HCT116 (cell line): ENCODE data around the gene CTNNA1.

Experiments
- EGR1 ChIP-seq: IDR thresholded peaks from 2 replicates; pipeline ENCODE4 v1.6.1; 2012; ENCODE audit warnings: low read depth
- EZH2phosphoT487 ChIP-seq: fragments of 200-600 bp; IDR thresholded peaks from 2 replicates; pipeline ENCODE4 v1.6.1; 2018; ENCODE audit warnings: antibody characterized with exemption, borderline replicate concordance
- JUND ChIP-seq: IDR thresholded peaks from 2 replicates; pipeline ENCODE4 v1.6.1; 2012
- POLR2A ChIP-seq: IDR thresholded peaks from 2 replicates; pipeline ENCODE4 v1.7.0; 2011; ENCODE audit warnings: borderline replicate concordance; ENCODE audit not compliant: insufficient read depth, insufficient read length; ENCODE audit errors: extremely low read depth
- POLR2AphosphoS5 ChIP-seq: IDR thresholded peaks from 2 replicates; pipeline ENCODE4 v1.6.1; 2011; ENCODE audit warnings: mild to moderate bottlenecking, low read depth, low read length, moderate library complexity
- RAD21 ChIP-seq: IDR thresholded peaks from 2 replicates; pipeline ENCODE4 v1.6.1; 2012; ENCODE audit warnings: low read depth, mild to moderate bottlenecking
- SP1 ChIP-seq: IDR thresholded peaks from 2 replicates; pipeline ENCODE4 v1.6.1; 2012; ENCODE audit warnings: low read depth
- YY1 ChIP-seq: IDR thresholded peaks from 2 replicates; pipeline ENCODE4 v1.6.1; 2011; ENCODE audit warnings: low read length, low read depth, moderate library complexity, mild to moderate bottlenecking; ENCODE audit not compliant: insufficient replicate concordance; ENCODE audit errors: extremely low read depth
- ZNF274 ChIP-seq: fragments of 200-500 bp; sonication (Bioruptor generic); IDR thresholded peaks from 2 replicates; pipeline ENCODE4 v1.6.1; 2014; ENCODE audit warnings: mild to moderate bottlenecking, low read depth, low read length, inconsistent platforms
- TF ChIP-seq, protein P1 (sequence below), 3 experiments: fragments of 200-600 bp in 1 of 3; sonication (generic) in 1 of 3; IDR thresholded peaks in 2 of 3; conservative IDR thresholded peaks in 1 of 3; 2 replicates each; pipeline ENCODE4 v1.5.1; 2012 to 2017; ENCODE audit warnings: low read depth in 2 of 3, low read length in 2 of 3, antibody characterized with exemption in 1 of 3, borderline replicate concordance in 1 of 3, control low read depth in 1 of 3, mild to moderate bottlenecking in 1 of 3, mixed read lengths in 1 of 3, mixed run types in 1 of 3, moderate library complexity in 1 of 3; ENCODE audit not compliant: insufficient read depth in 1 of 3
- TF ChIP-seq, protein P2 (sequence below): IDR thresholded peaks from 2 replicates; pipeline ENCODE4 v1.6.1; 2012; ENCODE audit warnings: low read depth
- TF ChIP-seq, protein P3 (sequence below): IDR thresholded peaks from 2 replicates; pipeline ENCODE4 v1.6.1; 2012
- TF ChIP-seq, protein P4 (sequence below): IDR thresholded peaks from 2 replicates; pipeline ENCODE4 v1.6.1; 2011; ENCODE audit warnings: mild to moderate bottlenecking, low read length, moderate library complexity; ENCODE audit not compliant: insufficient replicate concordance; ENCODE audit errors: extremely low read depth

DNA sequence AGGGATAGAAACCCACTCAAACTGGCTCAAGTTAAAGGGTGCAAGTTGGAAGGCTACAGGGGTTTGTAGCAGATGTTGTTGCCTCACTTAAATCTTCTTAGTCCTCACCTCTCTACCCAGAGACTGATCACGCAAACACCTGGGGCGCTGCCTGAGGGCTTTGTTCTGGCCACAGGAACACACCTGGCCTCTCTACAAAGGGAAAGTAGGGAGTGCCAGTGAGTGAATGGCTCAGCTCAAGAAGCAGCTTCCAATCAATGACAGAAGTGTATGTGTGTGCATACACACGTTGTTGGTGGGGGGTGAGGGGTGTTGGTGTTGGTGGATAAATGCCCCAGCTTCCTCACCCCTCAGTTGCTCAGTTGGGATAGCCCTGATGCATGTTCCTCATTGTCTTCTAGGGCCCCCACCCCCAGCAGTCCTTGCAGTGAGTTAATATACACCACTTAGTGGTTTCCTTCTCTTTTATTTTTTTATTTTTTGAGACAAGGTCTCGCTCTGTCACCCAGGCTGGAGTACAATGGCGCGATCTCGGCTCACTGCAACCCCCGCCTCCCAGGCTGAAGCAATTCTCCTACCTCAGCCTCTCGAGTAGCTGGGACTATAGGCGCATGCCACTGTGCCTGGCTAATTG, 30.6 kb upstream of the CTNNA1 start:
- TF ChIP-seq, protein P1, sequence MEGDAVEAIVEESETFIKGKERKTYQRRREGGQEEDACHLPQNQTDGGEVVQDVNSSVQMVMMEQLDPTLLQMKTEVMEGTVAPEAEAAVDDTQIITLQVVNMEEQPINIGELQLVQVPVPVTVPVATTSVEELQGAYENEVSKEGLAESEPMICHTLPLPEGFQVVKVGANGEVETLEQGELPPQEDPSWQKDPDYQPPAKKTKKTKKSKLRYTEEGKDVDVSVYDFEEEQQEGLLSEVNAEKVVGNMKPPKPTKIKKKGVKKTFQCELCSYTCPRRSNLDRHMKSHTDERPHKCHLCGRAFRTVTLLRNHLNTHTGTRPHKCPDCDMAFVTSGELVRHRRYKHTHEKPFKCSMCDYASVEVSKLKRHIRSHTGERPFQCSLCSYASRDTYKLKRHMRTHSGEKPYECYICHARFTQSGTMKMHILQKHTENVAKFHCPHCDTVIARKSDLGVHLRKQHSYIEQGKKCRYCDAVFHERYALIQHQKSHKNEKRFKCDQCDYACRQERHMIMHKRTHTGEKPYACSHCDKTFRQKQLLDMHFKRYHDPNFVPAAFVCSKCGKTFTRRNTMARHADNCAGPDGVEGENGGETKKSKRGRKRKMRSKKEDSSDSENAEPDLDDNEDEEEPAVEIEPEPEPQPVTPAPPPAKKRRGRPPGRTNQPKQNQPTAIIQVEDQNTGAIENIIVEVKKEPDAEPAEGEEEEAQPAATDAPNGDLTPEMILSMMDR (IDR thresholded peaks at IDR 0.05 in 2 of 3, conservative IDR thresholded peaks at IDR 0.05 in 1 of 3; ENCODE audit: borderline replicate concordance in 1 of 3, insufficient read depth in 1 of 3, low read depth in 2 of 3, low read length in 2 of 3), result no peak
- no peak for TF ChIP-seq POLR2A
- no peak for TF ChIP-seq RAD21
- TF ChIP-seq YY1, result no peak
- no peak for TF ChIP-seq ZNF274
- TF ChIP-seq, protein P2, sequence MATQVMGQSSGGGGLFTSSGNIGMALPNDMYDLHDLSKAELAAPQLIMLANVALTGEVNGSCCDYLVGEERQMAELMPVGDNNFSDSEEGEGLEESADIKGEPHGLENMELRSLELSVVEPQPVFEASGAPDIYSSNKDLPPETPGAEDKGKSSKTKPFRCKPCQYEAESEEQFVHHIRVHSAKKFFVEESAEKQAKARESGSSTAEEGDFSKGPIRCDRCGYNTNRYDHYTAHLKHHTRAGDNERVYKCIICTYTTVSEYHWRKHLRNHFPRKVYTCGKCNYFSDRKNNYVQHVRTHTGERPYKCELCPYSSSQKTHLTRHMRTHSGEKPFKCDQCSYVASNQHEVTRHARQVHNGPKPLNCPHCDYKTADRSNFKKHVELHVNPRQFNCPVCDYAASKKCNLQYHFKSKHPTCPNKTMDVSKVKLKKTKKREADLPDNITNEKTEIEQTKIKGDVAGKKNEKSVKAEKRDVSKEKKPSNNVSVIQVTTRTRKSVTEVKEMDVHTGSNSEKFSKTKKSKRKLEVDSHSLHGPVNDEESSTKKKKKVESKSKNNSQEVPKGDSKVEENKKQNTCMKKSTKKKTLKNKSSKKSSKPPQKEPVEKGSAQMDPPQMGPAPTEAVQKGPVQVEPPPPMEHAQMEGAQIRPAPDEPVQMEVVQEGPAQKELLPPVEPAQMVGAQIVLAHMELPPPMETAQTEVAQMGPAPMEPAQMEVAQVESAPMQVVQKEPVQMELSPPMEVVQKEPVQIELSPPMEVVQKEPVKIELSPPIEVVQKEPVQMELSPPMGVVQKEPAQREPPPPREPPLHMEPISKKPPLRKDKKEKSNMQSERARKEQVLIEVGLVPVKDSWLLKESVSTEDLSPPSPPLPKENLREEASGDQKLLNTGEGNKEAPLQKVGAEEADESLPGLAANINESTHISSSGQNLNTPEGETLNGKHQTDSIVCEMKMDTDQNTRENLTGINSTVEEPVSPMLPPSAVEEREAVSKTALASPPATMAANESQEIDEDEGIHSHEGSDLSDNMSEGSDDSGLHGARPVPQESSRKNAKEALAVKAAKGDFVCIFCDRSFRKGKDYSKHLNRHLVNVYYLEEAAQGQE, result no peak
- no peak for TF ChIP-seq POLR2AphosphoS5
- no peak for TF ChIP-seq EZH2phosphoT487
- TF ChIP-seq SP1, result no peak
- TF ChIP-seq, protein P3, sequence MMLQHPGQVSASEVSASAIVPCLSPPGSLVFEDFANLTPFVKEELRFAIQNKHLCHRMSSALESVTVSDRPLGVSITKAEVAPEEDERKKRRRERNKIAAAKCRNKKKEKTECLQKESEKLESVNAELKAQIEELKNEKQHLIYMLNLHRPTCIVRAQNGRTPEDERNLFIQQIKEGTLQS, result no peak
- TF ChIP-seq JUND, result no peak
- TF ChIP-seq, protein P4, sequence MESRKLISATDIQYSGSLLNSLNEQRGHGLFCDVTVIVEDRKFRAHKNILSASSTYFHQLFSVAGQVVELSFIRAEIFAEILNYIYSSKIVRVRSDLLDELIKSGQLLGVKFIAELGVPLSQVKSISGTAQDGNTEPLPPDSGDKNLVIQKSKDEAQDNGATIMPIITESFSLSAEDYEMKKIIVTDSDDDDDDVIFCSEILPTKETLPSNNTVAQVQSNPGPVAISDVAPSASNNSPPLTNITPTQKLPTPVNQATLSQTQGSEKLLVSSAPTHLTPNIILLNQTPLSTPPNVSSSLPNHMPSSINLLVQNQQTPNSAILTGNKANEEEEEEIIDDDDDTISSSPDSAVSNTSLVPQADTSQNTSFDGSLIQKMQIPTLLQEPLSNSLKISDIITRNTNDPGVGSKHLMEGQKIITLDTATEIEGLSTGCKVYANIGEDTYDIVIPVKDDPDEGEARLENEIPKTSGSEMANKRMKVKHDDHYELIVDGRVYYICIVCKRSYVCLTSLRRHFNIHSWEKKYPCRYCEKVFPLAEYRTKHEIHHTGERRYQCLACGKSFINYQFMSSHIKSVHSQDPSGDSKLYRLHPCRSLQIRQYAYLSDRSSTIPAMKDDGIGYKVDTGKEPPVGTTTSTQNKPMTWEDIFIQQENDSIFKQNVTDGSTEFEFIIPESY, result no peak
- no peak for TF ChIP-seq EGR1
